Type B pancreatic cell (in vitro differentiated cells): ENCODE data around the gene CRELD2. TPM values are rescaled to one million over a fixed set of nuclear protein-coding genes. Genes with fewer than 3 reads are reported as not detected.

Experiments used
- DNase-seq: peaks from one replicate; pipeline ENCODE4 v3.0.0; 2021; ENCODE audit warnings: mixed read lengths; ENCODE audit not compliant: unreplicated experiment; ENCODE audit errors: extremely low spot score
- H3K27ac Mint-ChIP-seq: 2 replicates; pipeline ENCODE4 v1.8.0; 2021; ENCODE audit warnings: mild to moderate bottlenecking, mixed read lengths
- H3K27me3 Mint-ChIP-seq: 2 replicates; pipeline ENCODE4 v1.8.0; 2021; ENCODE audit warnings: mixed read lengths
- H3K36me3 Mint-ChIP-seq: 2 replicates; pipeline ENCODE4 v1.8.0; 2021; ENCODE audit warnings: mixed read lengths
- H3K4me1 Mint-ChIP-seq: one replicate; pipeline ENCODE4 v1.8.0; 2021; ENCODE audit warnings: mixed read lengths; ENCODE audit not compliant: unreplicated experiment
- H3K4me3 Mint-ChIP-seq: 2 replicates; pipeline ENCODE4 v1.8.0; 2021; ENCODE audit warnings: mild to moderate bottlenecking, mixed read lengths
- H3K9me3 Mint-ChIP-seq: 2 replicates; pipeline ENCODE4 v1.8.0; 2021; ENCODE audit warnings: mixed read lengths
- CTCF ChIP-seq: fragments of 200-600 bp; sonication (generic); conservative IDR thresholded peaks from 2 replicates; pipeline ENCODE4 v1.5.0; 2021; ENCODE audit warnings: antibody characterized with exemption, mild to moderate bottlenecking
- total RNA-seq: library from RNA; stranded (reverse); gene quantifications from 2 replicates; pipeline ENCODE4 v1.2.1, GENCODE V29; 2021; ENCODE audit warnings: low replicate concordance

CRELD2 gene
- total RNA-seq, 1 donor from 2014 or later: 55.8 TPM

- H3K4me3 Mint-ChIP-seq: no peak overlapping the region
- H3K27me3 Mint-ChIP-seq: no peaks in the 10 kb centered on the region
- no peak overlapping the region for H3K27ac Mint-ChIP-seq
- DNase-seq: no peak
- peaks cover 4% of the 10 kb centered on the region for H3K4me1 Mint-ChIP-seq
- no peak for TF ChIP-seq CTCF
- H3K9me3 Mint-ChIP-seq: no peaks in the 10 kb centered on the region
- H3K36me3 Mint-ChIP-seq: no peaks in the 10 kb centered on the region
Measured at GRCh38 chr22:49937758-49938564, 19.5 kb downstream of the CRELD2 start.

- DNase-seq: no peak
- Mint-ChIP-seq H3K9me3 (no peaks in the 10 kb centered on the region), H3K27ac (peak overlapping the region; percentile 46), H3K27me3 (no peaks in the 10 kb centered on the region), H3K36me3 (no peaks in the 10 kb centered on the region), H3K4me3 (no peak overlapping the region), H3K4me1 (peaks cover 4% of the 10 kb centered on the region)
- TF ChIP-seq CTCF: no peak
Measured at GRCh38 chr22:49938565-49939136, 20.2 kb downstream of the CRELD2 start.

- Mint-ChIP-seq H3K27ac (no peak overlapping the region), H3K9me3 (no peaks in the 10 kb centered on the region), H3K4me3 (no peak overlapping the region)
Measured at GRCh38 chr22:49941507-49942316, 23.3 kb downstream of the CRELD2 start.

GRCh38 chr22:49942565-49943404 lies 24.4 kb downstream of the CRELD2 start:
- DNase-seq: no peak
- H3K9me3 Mint-ChIP-seq: no peaks in the 10 kb centered on the region
- no peak for TF ChIP-seq CTCF
- H3K4me3 Mint-ChIP-seq: no peak overlapping the region
- H3K36me3 Mint-ChIP-seq: no peaks in the 10 kb centered on the region
- H3K4me1 Mint-ChIP-seq: peaks cover 17% of the 10 kb centered on the region
- H3K27ac Mint-ChIP-seq: no peak overlapping the region
- no peaks in the 10 kb centered on the region for H3K27me3 Mint-ChIP-seq

More at GRCh38 chr22:49941507-49942316, 23.3 kb downstream of the CRELD2 start:
- DNase-seq: no peak
- no peaks in the 10 kb centered on the region for H3K36me3 Mint-ChIP-seq
- H3K27me3 Mint-ChIP-seq: no peaks in the 10 kb centered on the region
- no peak for TF ChIP-seq CTCF
- peaks cover 14% of the 10 kb centered on the region for H3K4me1 Mint-ChIP-seq

- no peaks in the 10 kb centered on the region for H3K27me3 Mint-ChIP-seq
- no peak for DNase-seq
- TF ChIP-seq CTCF: no peak
- H3K4me1 Mint-ChIP-seq: peaks cover 17% of the 10 kb centered on the region
- H3K4me3 Mint-ChIP-seq: no peak overlapping the region
- H3K9me3 Mint-ChIP-seq: no peaks in the 10 kb centered on the region
- H3K36me3 Mint-ChIP-seq: no peaks in the 10 kb centered on the region
- no peak overlapping the region for H3K27ac Mint-ChIP-seq
Measured at GRCh38 chr22:49943405-49943765, 25.0 kb downstream of the CRELD2 start.
